Mononuclear cell (primary cell): ENCODE results near the gene KCNMB4. TPM values are rescaled to one million over a fixed set of nuclear protein-coding genes. Genes with fewer than 3 reads are reported as not detected.
A peak's percentile ranks its signal among the peaks of the same experiment; 100 is the strongest.

ENCODE experiments used
- H3K27me3 ChIP-seq: 2 replicates; pipeline ENCODE4 v1.6.0; 2011; ENCODE audit warnings: low read length, control low read depth; ENCODE audit not compliant: insufficient read depth
- H3K4me1 ChIP-seq: 2 replicates; pipeline ENCODE4 v1.5.1; 2011; ENCODE audit warnings: mild to moderate bottlenecking, low read length, control low read depth; ENCODE audit not compliant: insufficient read depth
- H3K4me3 ChIP-seq: 2 replicates; pipeline ENCODE4 v1.5.1; 2011; ENCODE audit warnings: mild to moderate bottlenecking, low read length, moderate library complexity
- H3K9me3 ChIP-seq: 2 replicates; pipeline ENCODE4 v1.5.1; 2011; ENCODE audit warnings: low read depth, mild to moderate bottlenecking, control low read depth, low read length
- total RNA-seq: library from RNA; depleted of rRNA; stranded (reverse); fragments of >200 nt; gene quantifications from one replicate; pipeline ENCODE4 v1.2.3, GENCODE V29; 2012

KCNMB4 gene, protein sequence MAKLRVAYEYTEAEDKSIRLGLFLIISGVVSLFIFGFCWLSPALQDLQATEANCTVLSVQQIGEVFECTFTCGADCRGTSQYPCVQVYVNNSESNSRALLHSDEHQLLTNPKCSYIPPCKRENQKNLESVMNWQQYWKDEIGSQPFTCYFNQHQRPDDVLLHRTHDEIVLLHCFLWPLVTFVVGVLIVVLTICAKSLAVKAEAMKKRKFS
- total RNA-seq: 0.63 TPM

DNA sequence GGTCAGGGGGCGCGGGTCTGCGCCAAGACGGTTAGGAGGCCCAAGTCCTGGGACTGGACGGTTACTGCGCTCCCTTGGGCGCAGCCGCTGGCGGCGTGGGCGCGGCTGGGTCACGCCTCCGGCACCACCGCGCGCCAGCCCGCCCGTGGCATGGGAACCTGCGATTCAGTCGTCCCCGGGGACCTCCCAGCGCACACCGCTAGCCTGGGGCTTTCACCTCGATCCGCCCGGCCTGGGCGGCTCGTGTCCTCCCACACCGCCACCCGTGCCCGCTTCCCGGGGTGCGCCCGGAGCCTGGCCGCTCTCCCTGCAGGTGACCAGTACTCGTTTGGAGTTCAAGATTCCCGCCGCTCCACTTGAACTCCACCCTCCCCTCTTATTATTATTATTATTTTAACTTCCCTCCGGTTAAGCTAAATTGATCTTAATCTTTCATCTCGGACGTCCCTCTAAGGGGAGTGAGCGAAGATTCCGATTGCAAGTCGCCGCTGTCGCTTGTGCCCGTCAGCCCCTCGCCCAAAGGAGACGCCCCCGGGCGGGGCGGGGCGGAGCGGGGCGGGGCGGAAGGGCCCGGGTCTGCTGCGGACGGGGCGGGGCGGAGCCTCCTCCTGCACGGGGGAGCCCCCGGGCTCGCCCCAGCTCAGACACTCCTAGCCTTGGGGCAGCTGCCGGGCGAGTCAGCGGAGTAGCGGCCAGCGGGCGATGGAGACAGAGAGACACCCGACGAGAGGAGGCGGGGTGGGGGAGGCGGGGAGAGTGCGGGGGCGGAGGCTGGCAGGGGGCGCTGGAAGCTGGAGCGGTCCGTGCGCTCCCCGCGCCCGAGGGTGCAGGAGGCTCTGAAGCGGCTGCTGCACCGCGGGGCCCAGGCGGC, at the start of gene KCNMB4:
KCNMB4 (plus strand) TSS at position 643 of the 871 bp plus-strand sequence. CDS start 445 bp downstream, outside the sequence.
- Histone ChIP-seq H3K4me1 (peaks cover 17% of the 10 kb centered on the region), H3K9me3 (no peaks in the 10 kb centered on the region), H3K27me3 (peaks cover 58% of the 10 kb centered on the region), H3K4me3 (peak within 1 kb of the TSS; percentile 51)

DNA sequence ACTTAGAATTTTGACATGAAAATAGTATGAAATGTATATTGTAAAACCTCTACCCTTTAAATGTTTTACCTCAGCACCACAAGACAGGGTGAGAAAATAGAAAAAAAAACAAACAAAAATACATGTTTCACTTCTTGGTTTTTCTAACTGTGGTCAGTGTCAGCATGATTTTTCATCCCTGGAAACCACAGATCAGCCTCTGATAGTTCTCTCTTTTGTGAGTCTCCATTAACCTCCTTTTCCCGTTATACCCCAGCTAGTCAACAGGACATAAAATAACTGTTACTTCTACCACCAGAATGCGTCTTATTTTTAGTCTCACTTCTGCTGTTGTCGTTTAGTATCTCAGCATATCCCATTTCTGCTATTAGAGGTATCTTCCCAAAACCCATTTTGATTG, 48.3 kb upstream of the KCNMB4 start:
- Histone ChIP-seq H3K4me1 (peaks cover 11% of the 10 kb centered on the region), H3K9me3 (no peaks in the 10 kb centered on the region), H3K27me3 (no peaks in the 10 kb centered on the region), H3K4me3 (no peak overlapping the region)

DNA sequence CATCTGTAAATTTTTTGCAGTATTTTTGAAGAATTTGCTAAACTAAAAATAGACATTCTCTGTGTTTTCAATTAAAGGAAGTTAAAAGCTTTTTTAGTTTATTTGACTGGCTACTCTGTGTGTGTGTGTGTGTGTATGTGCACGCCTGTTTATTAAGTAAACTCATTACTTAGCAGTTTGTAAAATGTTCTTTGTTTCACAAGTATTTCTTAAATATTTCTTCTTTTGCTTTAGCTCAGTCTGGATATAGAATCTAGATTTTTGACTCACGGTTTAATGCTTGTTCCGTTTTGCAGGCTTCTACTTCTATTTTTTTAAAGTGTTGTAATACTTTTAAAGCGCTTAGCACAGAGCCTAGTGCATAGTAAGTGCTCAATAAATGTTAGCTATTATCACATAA, 46.5 kb upstream of the KCNMB4 start:
- Histone ChIP-seq H3K9me3 (no peaks in the 10 kb centered on the region), H3K4me3 (no peak overlapping the region), H3K4me1 (peaks cover 11% of the 10 kb centered on the region), H3K27me3 (no peaks in the 10 kb centered on the region)

DNA sequence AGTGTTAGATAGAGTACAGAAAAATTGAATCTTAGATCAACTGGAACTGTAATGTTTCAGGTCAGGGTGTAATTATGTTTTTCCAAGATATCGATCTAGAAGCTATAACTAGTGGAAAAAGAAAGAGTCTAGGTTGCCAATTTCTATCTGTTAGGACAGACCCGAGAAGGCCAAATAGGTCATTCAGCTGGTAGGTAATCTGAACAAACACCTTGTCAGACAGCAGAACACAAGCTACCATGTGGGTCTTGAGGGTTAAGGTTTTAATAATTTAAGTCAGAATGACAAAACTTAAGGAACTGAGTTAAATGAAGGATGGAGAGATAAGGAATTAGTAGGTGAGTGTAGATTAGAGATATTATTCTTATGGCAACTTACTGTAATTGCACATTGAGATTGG, 44.9 kb upstream of the KCNMB4 start:
- no peak overlapping the region for H3K4me3 ChIP-seq
- peaks cover 6% of the 10 kb centered on the region for H3K4me1 ChIP-seq
- H3K27me3 ChIP-seq: no peaks in the 10 kb centered on the region
- no peaks in the 10 kb centered on the region for H3K9me3 ChIP-seq

DNA sequence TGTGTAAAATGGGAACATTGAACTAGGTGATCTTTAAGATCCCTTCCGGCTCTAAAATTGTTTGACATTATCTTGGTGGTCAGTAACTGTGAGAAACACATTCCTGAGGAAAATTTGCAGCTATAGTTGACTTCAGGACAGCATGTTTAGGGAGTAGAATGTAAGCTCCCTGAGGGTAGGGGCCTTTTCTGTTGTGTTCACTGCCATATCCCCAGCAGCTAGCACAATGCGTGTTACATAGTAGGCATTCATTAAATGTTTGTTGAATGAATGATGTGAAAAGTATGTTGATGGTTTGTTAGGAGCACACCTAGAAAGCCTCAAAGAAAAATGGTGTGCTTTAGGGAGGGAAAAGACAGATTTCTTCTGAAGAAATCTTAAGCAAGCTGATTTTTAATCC, 38.5 kb upstream of the KCNMB4 start:
- H3K4me1 ChIP-seq: no peaks in the 10 kb centered on the region
- no peak overlapping the region for H3K4me3 ChIP-seq
- no peaks in the 10 kb centered on the region for H3K9me3 ChIP-seq
- no peaks in the 10 kb centered on the region for H3K27me3 ChIP-seq

DNA sequence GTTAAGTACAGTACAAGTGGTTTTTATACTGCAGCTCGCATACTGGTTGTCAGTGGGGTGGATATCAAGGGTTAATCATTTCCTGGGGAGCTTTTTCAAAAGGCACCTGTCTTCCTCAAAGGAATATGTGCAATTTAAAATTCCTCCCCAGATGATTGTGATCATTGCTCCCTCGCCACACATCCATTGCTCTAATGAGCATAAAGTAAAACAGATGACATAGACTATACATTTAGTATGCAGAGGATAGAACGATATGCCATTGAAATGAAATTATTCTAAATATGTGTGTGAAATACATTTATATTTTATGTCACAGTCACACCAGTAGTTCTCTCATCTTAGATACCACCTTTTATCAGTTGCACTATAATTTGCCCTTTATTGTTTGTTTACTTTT, 36.4 kb upstream of the KCNMB4 start:
- H3K27me3 ChIP-seq: no peaks in the 10 kb centered on the region
- H3K9me3 ChIP-seq: no peaks in the 10 kb centered on the region
- H3K4me1 ChIP-seq: no peaks in the 10 kb centered on the region
- no peak overlapping the region for H3K4me3 ChIP-seq

DNA sequence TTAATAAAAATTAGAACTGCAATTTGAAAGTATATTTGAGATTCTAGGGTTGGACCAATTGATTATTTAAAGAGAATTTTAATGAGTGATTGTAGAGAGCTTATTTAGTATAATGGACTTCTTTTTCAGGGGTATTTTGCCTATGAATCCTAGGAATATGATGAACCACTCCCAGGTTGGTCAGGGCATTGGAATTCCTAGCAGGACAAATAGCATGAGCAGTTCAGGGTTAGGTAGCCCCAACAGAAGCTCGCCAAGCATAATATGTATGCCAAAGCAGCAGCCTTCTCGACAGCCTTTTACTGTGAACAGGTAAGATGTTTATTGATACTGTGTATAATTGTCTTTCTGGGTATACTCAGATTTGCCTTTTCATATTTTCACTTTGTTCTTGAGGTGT, 35.9 kb upstream of the KCNMB4 start:
- Histone ChIP-seq H3K9me3 (no peaks in the 10 kb centered on the region), H3K4me1 (no peaks in the 10 kb centered on the region), H3K4me3 (no peak overlapping the region), H3K27me3 (no peaks in the 10 kb centered on the region)

DNA sequence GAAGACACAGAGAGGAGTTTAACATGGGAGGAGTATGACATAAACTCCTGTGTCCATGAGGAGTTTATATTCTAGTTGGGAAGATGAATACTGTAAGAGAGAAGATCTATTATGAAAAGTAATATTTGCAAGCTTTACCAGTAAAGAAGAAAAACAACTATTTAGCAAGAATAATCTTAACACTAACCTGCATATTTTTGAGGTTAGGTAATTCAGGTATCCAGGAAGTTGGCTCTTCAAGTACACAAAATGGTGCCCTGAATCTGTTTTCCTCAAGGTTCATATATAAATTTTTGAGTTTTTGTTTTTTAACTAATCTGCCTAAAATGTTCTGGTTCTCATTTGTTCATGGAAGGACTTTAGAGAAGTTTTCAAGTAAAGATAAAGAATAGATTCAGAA, 33.9 kb upstream of the KCNMB4 start:
- no peak overlapping the region for H3K4me3 ChIP-seq
- no peaks in the 10 kb centered on the region for H3K4me1 ChIP-seq
- no peaks in the 10 kb centered on the region for H3K27me3 ChIP-seq
- no peaks in the 10 kb centered on the region for H3K9me3 ChIP-seq

DNA sequence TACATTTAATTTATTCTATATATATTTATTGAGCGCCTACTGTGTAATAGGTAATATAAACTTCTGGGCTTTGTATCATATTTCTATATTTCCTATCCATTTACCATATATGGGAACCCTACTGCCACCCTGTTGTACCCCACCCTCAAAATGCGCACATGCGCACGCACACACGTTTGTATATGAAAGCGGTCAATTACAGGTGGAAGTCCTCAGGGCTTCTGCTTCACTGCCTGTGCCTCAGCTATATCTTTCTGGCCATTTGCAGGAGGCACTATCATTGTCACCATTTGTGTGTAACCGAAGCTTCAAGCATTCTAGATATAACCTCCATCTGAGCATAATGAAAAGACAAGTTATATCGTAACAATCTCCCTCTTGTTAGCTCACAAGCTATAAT, 31.3 kb upstream of the KCNMB4 start:
- H3K4me1 ChIP-seq: no peaks in the 10 kb centered on the region
- no peaks in the 10 kb centered on the region for H3K9me3 ChIP-seq
- H3K4me3 ChIP-seq: no peak overlapping the region
- no peaks in the 10 kb centered on the region for H3K27me3 ChIP-seq

DNA sequence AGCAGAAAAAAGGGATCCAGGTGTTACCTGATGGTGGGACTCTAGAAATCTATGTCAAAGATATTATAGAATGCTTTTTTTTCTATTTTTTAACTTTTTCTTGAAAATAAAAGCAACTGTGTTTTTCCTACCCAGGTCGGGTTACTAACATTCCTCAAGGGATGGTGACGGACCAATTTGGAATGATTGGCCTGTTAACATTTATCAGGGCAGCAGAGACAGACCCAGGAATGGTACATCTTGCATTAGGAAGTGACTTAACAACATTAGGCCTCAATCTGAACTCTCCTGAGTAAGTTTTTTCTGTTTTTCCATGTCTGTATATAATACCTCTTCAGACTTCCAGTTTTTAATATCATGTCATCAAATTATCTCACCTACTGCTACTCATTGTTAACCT, 27.6 kb upstream of the KCNMB4 start:
- Histone ChIP-seq H3K4me3 (no peak overlapping the region), H3K4me1 (no peaks in the 10 kb centered on the region), H3K9me3 (no peaks in the 10 kb centered on the region), H3K27me3 (no peaks in the 10 kb centered on the region)

DNA sequence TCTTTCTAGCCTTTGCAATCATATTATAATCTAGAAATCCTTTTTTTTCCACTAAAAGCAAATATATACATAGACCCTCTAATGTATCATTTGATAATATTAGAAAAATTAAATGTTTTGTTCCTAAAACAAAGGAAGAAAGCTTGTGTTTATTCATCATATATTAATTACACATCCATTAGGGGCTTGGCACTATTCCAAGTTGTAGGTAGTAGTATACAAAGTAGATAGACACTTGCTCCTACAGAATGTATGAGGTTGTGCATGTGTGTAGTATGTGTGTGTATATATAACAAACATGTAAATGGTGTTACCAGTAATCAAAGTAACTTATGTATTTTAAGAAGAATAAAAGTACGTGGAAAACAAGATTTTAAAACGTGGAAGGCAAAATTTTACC, 15.0 kb upstream of the KCNMB4 start:
- Histone ChIP-seq H3K27me3 (no peaks in the 10 kb centered on the region), H3K4me3 (no peak overlapping the region), H3K4me1 (peaks cover 12% of the 10 kb centered on the region), H3K9me3 (no peaks in the 10 kb centered on the region)

DNA sequence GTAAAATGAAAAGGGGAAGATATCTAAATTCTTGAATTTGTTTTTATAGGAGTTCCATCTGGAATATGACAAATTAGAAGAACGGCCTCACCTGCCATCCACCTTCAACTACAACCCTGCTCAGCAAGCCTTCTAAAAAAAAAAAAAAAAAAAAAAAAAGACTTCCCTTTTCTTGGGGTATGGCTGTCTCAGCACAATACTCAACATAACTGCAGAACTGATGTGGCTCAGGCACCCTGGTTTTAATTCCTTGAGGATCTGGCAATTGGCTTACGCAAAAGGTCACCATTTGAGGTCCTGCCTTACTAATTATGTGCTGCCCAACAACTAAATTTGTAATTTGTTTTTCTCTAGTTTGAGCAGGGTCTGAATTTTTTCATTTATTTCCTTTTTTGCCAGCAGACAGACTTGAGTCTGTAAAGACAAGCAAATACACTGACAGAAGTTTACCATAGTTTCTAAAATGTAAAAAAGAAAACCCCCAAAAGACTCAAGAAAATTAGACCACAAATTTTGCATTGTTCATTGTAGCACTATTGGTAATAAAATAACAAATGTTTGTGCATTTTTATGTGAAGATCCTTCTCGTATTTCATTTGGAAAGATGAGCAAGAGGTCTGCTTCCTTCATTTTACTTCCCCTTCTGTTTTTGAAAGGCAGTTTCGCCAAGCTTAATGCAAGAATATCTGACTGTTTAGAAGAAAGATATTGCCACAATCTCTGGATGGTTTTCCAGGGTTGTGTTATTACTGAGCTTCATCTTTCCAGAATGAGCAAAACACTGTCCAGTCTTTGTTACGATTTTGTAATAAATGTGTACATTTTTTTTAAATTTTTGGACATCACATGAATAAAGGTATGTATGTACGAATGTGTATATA, 12.1 kb upstream of the KCNMB4 start:
- no peak overlapping the region for H3K4me3 ChIP-seq
- peaks cover 12% of the 10 kb centered on the region for H3K4me1 ChIP-seq
- no peaks in the 10 kb centered on the region for H3K9me3 ChIP-seq
- no peaks in the 10 kb centered on the region for H3K27me3 ChIP-seq

DNA sequence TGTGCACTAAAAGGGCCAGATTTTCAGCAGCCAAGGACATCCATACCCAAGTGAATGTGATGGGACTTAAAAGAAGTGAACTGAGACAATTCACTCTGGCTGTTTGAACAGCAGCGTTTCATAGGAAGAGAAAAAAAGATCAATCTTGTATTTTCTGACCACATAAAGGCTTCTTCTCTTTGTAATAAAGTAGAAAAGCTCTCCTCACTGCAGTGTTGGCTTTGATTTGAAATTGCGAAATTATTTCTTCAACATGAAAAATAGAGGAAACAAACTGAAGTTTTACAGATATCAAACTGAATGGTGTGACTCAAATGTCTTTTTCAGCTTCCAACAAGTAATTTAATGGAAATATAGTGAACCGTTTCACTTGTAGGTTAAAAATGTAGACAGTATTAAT, 11.3 kb upstream of the KCNMB4 start:
- H3K4me3 ChIP-seq: no peak overlapping the region
- H3K4me1 ChIP-seq: peaks cover 12% of the 10 kb centered on the region
- H3K9me3 ChIP-seq: no peaks in the 10 kb centered on the region
- H3K27me3 ChIP-seq: no peaks in the 10 kb centered on the region

DNA sequence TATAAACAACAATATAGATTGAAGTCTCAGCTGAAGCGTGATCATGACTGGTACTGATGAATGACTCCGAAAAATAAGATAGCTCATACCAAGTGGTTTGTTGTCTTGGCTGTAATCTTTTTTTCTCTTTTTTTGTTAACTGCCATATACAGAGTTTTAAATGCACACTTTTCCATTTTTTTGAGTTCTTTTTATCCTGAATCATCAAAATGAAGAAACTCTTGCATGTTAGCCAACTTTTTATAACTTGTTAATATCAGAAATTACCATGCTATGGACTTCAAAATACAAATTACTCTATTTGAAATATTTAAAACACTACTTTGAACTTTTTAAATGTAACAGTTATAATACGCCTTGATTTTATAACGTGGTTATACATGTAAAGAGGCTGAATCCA, 10.1 kb upstream of the KCNMB4 start:
- Histone ChIP-seq H3K4me1 (peaks cover 12% of the 10 kb centered on the region), H3K9me3 (no peaks in the 10 kb centered on the region), H3K4me3 (no peak overlapping the region), H3K27me3 (no peaks in the 10 kb centered on the region)
